Activated CD8-positive, alpha-beta memory T cell treated with anti-CD3 and anti-CD28 coated beads for 36 hours (primary cell): ENCODE data around the gene LSMEM2. TPM values are rescaled to one million over a fixed set of nuclear protein-coding genes. Genes with fewer than 3 reads are reported as not detected.

Source experiments
- CTCF ChIA-PET: fragments of 350-600 bp; sonication (Branson Sonifier 250); formaldehyde crosslinking; loops from one replicate; lab custom pipeline; 2021; ENCODE audit warnings: antibody characterized with exemption; lab: Charles Lee
- POLR2A ChIA-PET: fragments of 350-600 bp; sonication (Branson Sonifier 250); formaldehyde crosslinking; loops from one replicate; lab custom pipeline; 2021; ENCODE audit warnings: antibody characterized with exemption; lab: Charles Lee
- total RNA-seq, 2 experiments: library from RNA; stranded (reverse); gene quantifications; one replicate each; pipeline ENCODE4 v1.2.3, GENCODE V29; 2021

LSMEM2 gene
- total RNA-seq, 2 experiments from 2014 or later = not detected

- POLR2A ChIA-PET = no interaction called here
- CTCF ChIA-PET = interaction anchor here (1.6 kb wide), 1 partner anchor 12 kb away, joined by 5 read pairs; no protein-coding TSS in a partner anchor
Measured at GRCh38 chr3:50286322-50287227, 7.7 kb downstream of the LSMEM2 start.

- ChIA-PET POLR2A (no interaction called here), CTCF (interaction anchor here (1.6 kb wide), 1 partner anchor 13 kb away, joined by 5 read pairs; no protein-coding TSS in a partner anchor)
Measured at GRCh38 chr3:50287262-50287661, 8.4 kb downstream of the LSMEM2 start.

- ChIA-PET CTCF (interaction anchor here (0.7 to 1.7 kb wide), 5 partner anchors 9 to 62 kb away, joined by 3 to 5 read pairs (median 3); partner anchors contain the start of gene LSMEM2), POLR2A (interaction anchor here (0.6 to 1.5 kb wide), 2 partner anchors 8 to 10 kb away, joined by 3 to 4 read pairs; partner anchors contain the start of genes HYAL3 and NAA80)
Measured at GRCh38 chr3:50288387-50289007, 9.6 kb downstream of the LSMEM2 start.

- POLR2A ChIA-PET = interaction anchor here (0.6 to 1.5 kb wide), 2 partner anchors 9 to 10 kb away, joined by 3 to 4 read pairs; partner anchors contain the start of genes HYAL3 and NAA80
Measured at GRCh38 chr3:50289130-50289529, 10.2 kb downstream of the LSMEM2 start.

GRCh38 chr3:50290161-50290641 is 11.3 kb downstream of the LSMEM2 start:
- POLR2A ChIA-PET = no interaction called here
- CTCF ChIA-PET = interaction anchor here (1.5 to 1.6 kb wide), 2 partner anchors 15 to 64 kb away, joined by 4 to 5 read pairs; no protein-coding TSS in a partner anchor

More at GRCh38 chr3:50289130-50289529, 10.2 kb downstream of the LSMEM2 start:
- CTCF ChIA-PET = interaction anchor here (0.7 to 1.7 kb wide), 3 partner anchors 9 to 14 kb away, joined by 4 to 5 read pairs (median 5); no protein-coding TSS in a partner anchor

GRCh38 chr3:50292159-50293078 is 13.5 kb downstream of the LSMEM2 start, which contains the start of gene IFRD2:
IFRD2 (minus strand) TSS chr3:50292429; CDS start chr3:50292274, 155 bp downstream.
- CTCF ChIA-PET = interaction anchor here (0.6 to 2.3 kb wide), 10 partner anchors 17 to 112 kb away, joined by 3 to 11 read pairs (median 4); partner anchors contain the start of gene GNAI2

GRCh38 chr3:50293079-50293801 is 14.4 kb downstream of the LSMEM2 start:
- POLR2A ChIA-PET = interaction anchor here (0.5 to 1.3 kb wide), 4 partner anchors 12 to 47 kb away, joined by 3 to 9 read pairs (median 4); no protein-coding TSS in a partner anchor

More at GRCh38 chr3:50292159-50293078, 13.5 kb downstream of the LSMEM2 start, which contains the start of gene IFRD2:
- POLR2A ChIA-PET = interaction anchor here (0.5 to 1.4 kb wide), 13 partner anchors 10 to 60 kb away, joined by 3 to 9 read pairs (median 4); partner anchors contain the start of genes CYB561D2, LSMEM2 and NPRL2

GRCh38 chr3:50294089-50294488 is 15.2 kb downstream of the LSMEM2 start:
- ChIA-PET CTCF (no interaction called here), POLR2A (no interaction called here)

More at GRCh38 chr3:50293079-50293801, 14.4 kb downstream of the LSMEM2 start:
- CTCF ChIA-PET = interaction anchor here (1.0 to 1.3 kb wide), 4 partner anchors 43 to 85 kb away, joined by 3 to 6 read pairs (median 3); partner anchors contain the start of gene GNAI2

- ChIA-PET POLR2A (no interaction called here), CTCF (no interaction called here)
Measured at GRCh38 chr3:50294492-50295403, 15.9 kb downstream of the LSMEM2 start.

GRCh38 chr3:50295553-50296431 is 16.9 kb downstream of the LSMEM2 start:
- ChIA-PET CTCF (no interaction called here), POLR2A (no interaction called here)

- CTCF ChIA-PET = interaction anchor here (0.6 kb wide), 1 partner anchor 25 kb away, joined by 3 read pairs; no protein-coding TSS in a partner anchor
- POLR2A ChIA-PET = interaction anchor here (0.9 kb wide), 1 partner anchor 40 kb away, joined by 4 read pairs; no protein-coding TSS in a partner anchor
Measured at GRCh38 chr3:50296721-50297383, 18.0 kb downstream of the LSMEM2 start.

GRCh38 chr3:50297384-50297775 is 18.5 kb downstream of the LSMEM2 start:
- ChIA-PET CTCF (interaction anchor here (3.0 kb wide), 1 partner anchor 27 kb away, joined by 11 read pairs; no protein-coding TSS in a partner anchor), POLR2A (interaction anchor here (0.9 kb wide), 1 partner anchor 39 kb away, joined by 4 read pairs; no protein-coding TSS in a partner anchor)

- ChIA-PET CTCF (interaction anchor here (0.6 to 3.0 kb wide), 8 partner anchors 9 to 176 kb away, joined by 3 to 16 read pairs (median 6); partner anchors contain the start of gene TUSC2), POLR2A (interaction anchor here (0.5 to 2.3 kb wide), 7 partner anchors 10 to 50 kb away, joined by 3 to 17 read pairs (median 4); no protein-coding TSS in a partner anchor)
Measured at GRCh38 chr3:50297896-50298725, 19.2 kb downstream of the LSMEM2 start.
